GM10847 (cell line): ENCODE data around the gene ZNF530.

Experiments used
- POLR2A ChIP-seq: IDR thresholded peaks from 2 replicates; pipeline ENCODE4 v1.6.1; 2011; ENCODE audit not compliant: insufficient read length; ENCODE audit errors: extremely low read depth

ZNF530 gene

GRCh38 chr19:57599761-57600383 is at the start of gene ZNF530:
ZNF530 (plus strand) TSS chr19:57599885; CDS start chr19:57604346, 4,461 bp downstream.
- peak; percentile 38 for TF ChIP-seq POLR2A

GRCh38 chr19:57552432-57552831 is 47.3 kb upstream of the ZNF530 start:
- no peak for TF ChIP-seq POLR2A

- no peak for TF ChIP-seq POLR2A
Observed at GRCh38 chr19:57557659-57558058, 42.0 kb upstream of the ZNF530 start.

GRCh38 chr19:57558525-57558924 is 41.2 kb upstream of the ZNF530 start:
- no peak for TF ChIP-seq POLR2A

GRCh38 chr19:57559008-57559403 is 40.7 kb upstream of the ZNF530 start:
- TF ChIP-seq POLR2A = no peak

- peak; percentile 67 for TF ChIP-seq POLR2A
Observed at GRCh38 chr19:57559404-57560025, 40.2 kb upstream of the ZNF530 start, which contains the start of gene ZNF550. ZNF550 (minus strand) TSS chr19:57559863; CDS start chr19:57559682, 181 bp downstream.

- no peak for TF ChIP-seq POLR2A
Observed at GRCh38 chr19:57560049-57560491, 39.6 kb upstream of the ZNF530 start.

GRCh38 chr19:57563547-57563946 is 36.1 kb upstream of the ZNF530 start:
- no peak for TF ChIP-seq POLR2A

- TF ChIP-seq POLR2A = no peak
Observed at GRCh38 chr19:57566396-57567265, 33.1 kb upstream of the ZNF530 start.

- TF ChIP-seq POLR2A = no peak
Observed at GRCh38 chr19:57570707-57571106, 29.0 kb upstream of the ZNF530 start.

GRCh38 chr19:57572415-57572947 is 27.2 kb upstream of the ZNF530 start:
- no peak for TF ChIP-seq POLR2A

- TF ChIP-seq POLR2A = no peak
Observed at GRCh38 chr19:57576661-57577060, 23.0 kb upstream of the ZNF530 start.

- TF ChIP-seq POLR2A = peak; percentile 42
Observed at GRCh38 chr19:57578487-57579205, 21.0 kb upstream of the ZNF530 start, which contains the start of gene ZNF416. ZNF416 (minus strand) TSS chr19:57578911; CDS start chr19:57578704, 207 bp downstream.

- no peak for TF ChIP-seq POLR2A
Observed at GRCh38 chr19:57583104-57583520, 16.6 kb upstream of the ZNF530 start.
